Astrocyte (in vitro differentiated cells and primary cell): ENCODE results near the gene BAHCC1. TPM values are rescaled to one million over a fixed set of nuclear protein-coding genes. Genes with fewer than 3 reads are reported as not detected.

Experiments
- DNase-seq: peaks from one replicate; pipeline ENCODE4 v3.0.0-alpha.2; 2010; ENCODE audit warnings: low read depth
- FAIRE-seq: peaks from 2 replicates; lab custom pipeline; 2011; peaks lifted over from hg19 to GRCh38; lab: Jason Lieb, UNC
- H2AFZ ChIP-seq: 2 replicates; pipeline ENCODE4 v1.6.0; 2012; ENCODE audit warnings: low read depth, low read length, inconsistent platforms
- H3K27ac ChIP-seq: 2 replicates; pipeline ENCODE4 v1.5.1; 2011; ENCODE audit warnings: low read depth, low read length, inconsistent platforms
- H3K27me3 ChIP-seq: 2 replicates; pipeline ENCODE4 v1.6.0; 2011; ENCODE audit warnings: low read length, inconsistent platforms; ENCODE audit not compliant: insufficient read depth
- H3K36me3 ChIP-seq: 2 replicates; pipeline ENCODE4 v1.5.1; 2011; ENCODE audit warnings: low read length, inconsistent platforms; ENCODE audit not compliant: insufficient read depth
- H3K4me1 ChIP-seq: 2 replicates; pipeline ENCODE4 v1.5.1; 2011; ENCODE audit warnings: low read length, inconsistent platforms; ENCODE audit not compliant: insufficient read depth
- H3K4me2 ChIP-seq: 2 replicates; pipeline ENCODE4 v1.6.0; 2012; ENCODE audit warnings: low read length, inconsistent platforms
- H3K4me3 ChIP-seq: 2 replicates; pipeline ENCODE4 v1.5.1; 2011; ENCODE audit warnings: low read depth, mild to moderate bottlenecking, low read length, inconsistent platforms; ENCODE audit not compliant: insufficient read depth
- H3K79me2 ChIP-seq: 2 replicates; pipeline ENCODE4 v1.6.0; 2012; ENCODE audit warnings: mild to moderate bottlenecking, low read length, inconsistent platforms; ENCODE audit not compliant: insufficient read depth
- H3K9ac ChIP-seq: 2 replicates; pipeline ENCODE4 v1.6.0; 2012; ENCODE audit warnings: mild to moderate bottlenecking, low read length, inconsistent platforms
- H3K9me3 ChIP-seq: 2 replicates; pipeline ENCODE4 v1.5.1; 2012; ENCODE audit warnings: low read depth, mild to moderate bottlenecking, low read length, inconsistent platforms; ENCODE audit not compliant: insufficient read depth
- H4K20me1 ChIP-seq: 2 replicates; pipeline ENCODE4 v1.6.0; 2012; ENCODE audit warnings: low read length, inconsistent platforms; ENCODE audit not compliant: insufficient read depth
- H3K27ac Mint-ChIP-seq: one replicate; pipeline ENCODE4 v1.8.0; 2021; ENCODE audit warnings: mild to moderate bottlenecking, mixed read lengths; ENCODE audit not compliant: unreplicated experiment
- H3K27me3 Mint-ChIP-seq: one replicate; pipeline ENCODE4 v1.8.0; 2021; ENCODE audit warnings: low read depth, mixed read lengths; ENCODE audit not compliant: unreplicated experiment
- H3K36me3 Mint-ChIP-seq: one replicate; pipeline ENCODE4 v1.8.0; 2021; ENCODE audit warnings: low read depth, mixed read lengths; ENCODE audit not compliant: unreplicated experiment
- H3K4me1 Mint-ChIP-seq: one replicate; pipeline ENCODE4 v1.8.0; 2021; ENCODE audit warnings: low read depth, mixed read lengths; ENCODE audit not compliant: unreplicated experiment
- H3K4me3 Mint-ChIP-seq: one replicate; pipeline ENCODE4 v1.8.0; 2021; ENCODE audit warnings: mild to moderate bottlenecking, moderate library complexity, mixed read lengths; ENCODE audit not compliant: unreplicated experiment
- H3K9me3 Mint-ChIP-seq: one replicate; pipeline ENCODE4 v1.8.0; 2021; ENCODE audit warnings: mild to moderate bottlenecking, mixed read lengths; ENCODE audit not compliant: unreplicated experiment
- EZH2 ChIP-seq: IDR thresholded peaks from 2 replicates; pipeline ENCODE4 v1.6.1; 2012; ENCODE audit warnings: mild to moderate bottlenecking, low read length, inconsistent platforms; ENCODE audit not compliant: insufficient read depth
- total RNA-seq: library from RNA; stranded (reverse); gene quantifications from 2 replicates; pipeline ENCODE4 v1.2.1, GENCODE V29; 2021
- TF ChIP-seq, protein P1 (sequence below): IDR thresholded peaks from 2 replicates; pipeline ENCODE4 v1.5.1; 2011; ENCODE audit warnings: low read depth, mild to moderate bottlenecking, inconsistent platforms, low read length, moderate library complexity; ENCODE audit not compliant: insufficient read depth

BAHCC1 gene
- total RNA-seq, 1 donor from 2014 or later = 18.5 TPM

GRCh38 chr17:81435652-81436293 is 40.5 kb downstream of the BAHCC1 start:
- Histone ChIP-seq H3K27me3 (no peaks in the 10 kb centered on the region), H3K36me3 (no peaks in the 10 kb centered on the region), H3K4me3 (no peak overlapping the region), H3K79me2 (no peaks in the 10 kb centered on the region), H3K9me3 (no peaks in the 10 kb centered on the region), H3K27ac (no peak overlapping the region), H3K9ac (no peak overlapping the region), H3K4me1 (peaks cover 5% of the 10 kb centered on the region), H4K20me1 (peaks cover 33% of the 10 kb centered on the region), H3K4me2 (no peak overlapping the region), H2AFZ (no peak overlapping the region)
- Mint-ChIP-seq H3K27me3 (peaks cover 1% of the 10 kb centered on the region), H3K4me1 (peaks cover 4% of the 10 kb centered on the region), H3K4me3 (no peak overlapping the region), H3K9me3 (no peaks in the 10 kb centered on the region), H3K27ac (no peak overlapping the region), H3K36me3 (no peaks in the 10 kb centered on the region)
- no peak for FAIRE-seq
- TF ChIP-seq, protein P1, sequence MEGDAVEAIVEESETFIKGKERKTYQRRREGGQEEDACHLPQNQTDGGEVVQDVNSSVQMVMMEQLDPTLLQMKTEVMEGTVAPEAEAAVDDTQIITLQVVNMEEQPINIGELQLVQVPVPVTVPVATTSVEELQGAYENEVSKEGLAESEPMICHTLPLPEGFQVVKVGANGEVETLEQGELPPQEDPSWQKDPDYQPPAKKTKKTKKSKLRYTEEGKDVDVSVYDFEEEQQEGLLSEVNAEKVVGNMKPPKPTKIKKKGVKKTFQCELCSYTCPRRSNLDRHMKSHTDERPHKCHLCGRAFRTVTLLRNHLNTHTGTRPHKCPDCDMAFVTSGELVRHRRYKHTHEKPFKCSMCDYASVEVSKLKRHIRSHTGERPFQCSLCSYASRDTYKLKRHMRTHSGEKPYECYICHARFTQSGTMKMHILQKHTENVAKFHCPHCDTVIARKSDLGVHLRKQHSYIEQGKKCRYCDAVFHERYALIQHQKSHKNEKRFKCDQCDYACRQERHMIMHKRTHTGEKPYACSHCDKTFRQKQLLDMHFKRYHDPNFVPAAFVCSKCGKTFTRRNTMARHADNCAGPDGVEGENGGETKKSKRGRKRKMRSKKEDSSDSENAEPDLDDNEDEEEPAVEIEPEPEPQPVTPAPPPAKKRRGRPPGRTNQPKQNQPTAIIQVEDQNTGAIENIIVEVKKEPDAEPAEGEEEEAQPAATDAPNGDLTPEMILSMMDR = no peak
- no peak for TF ChIP-seq EZH2
- DNase-seq = no peak

- Mint-ChIP-seq H3K4me3 (no peak overlapping the region), H3K36me3 (peaks cover 2% of the 10 kb centered on the region), H3K4me1 (peaks cover 4% of the 10 kb centered on the region), H3K9me3 (no peaks in the 10 kb centered on the region), H3K27me3 (peaks cover 5% of the 10 kb centered on the region), H3K27ac (no peak overlapping the region)
- DNase-seq (no peak), FAIRE-seq (no peak)
- Histone ChIP-seq H3K4me1 (peaks cover 5% of the 10 kb centered on the region), H3K4me3 (no peak overlapping the region), H4K20me1 (peaks cover 30% of the 10 kb centered on the region), H3K79me2 (no peaks in the 10 kb centered on the region), H3K36me3 (no peaks in the 10 kb centered on the region), H2AFZ (no peak overlapping the region), H3K27ac (no peak overlapping the region), H3K27me3 (no peaks in the 10 kb centered on the region), H3K9ac (no peak overlapping the region), H3K9me3 (no peaks in the 10 kb centered on the region), H3K4me2 (no peak overlapping the region)
- TF ChIP-seq, protein P1 = no peak
- TF ChIP-seq EZH2 = no peak
These were observed 41.1 kb downstream of the BAHCC1 start for GRCh38 chr17:81436294-81436849.

- Histone ChIP-seq H3K79me2 (no peaks in the 10 kb centered on the region), H3K36me3 (no peaks in the 10 kb centered on the region), H3K4me1 (peaks cover 5% of the 10 kb centered on the region), H3K9me3 (no peaks in the 10 kb centered on the region), H4K20me1 (peaks cover 22% of the 10 kb centered on the region), H3K27ac (no peak overlapping the region), H2AFZ (no peak overlapping the region), H3K4me3 (no peak overlapping the region), H3K27me3 (no peaks in the 10 kb centered on the region), H3K9ac (no peak overlapping the region), H3K4me2 (no peak overlapping the region)
- H3K4me3 Mint-ChIP-seq = no peak overlapping the region
- TF ChIP-seq, protein P1 = no peak
- TF ChIP-seq EZH2 = no peak
- no peak for DNase-seq
- H3K4me1 Mint-ChIP-seq = peaks cover 4% of the 10 kb centered on the region
- FAIRE-seq = no peak
- H3K9me3 Mint-ChIP-seq = no peaks in the 10 kb centered on the region
- no peak overlapping the region for H3K27ac Mint-ChIP-seq
- peaks cover 2% of the 10 kb centered on the region for H3K36me3 Mint-ChIP-seq
- H3K27me3 Mint-ChIP-seq = peaks cover 5% of the 10 kb centered on the region
These were observed 42.0 kb downstream of the BAHCC1 start for GRCh38 chr17:81437191-81437651.
